OCI-LY3 (cell line): Measurements from ENCODE around the gene LECT2.

Experiments used
- EZH2phosphoT487 ChIP-seq: fragments of 200-600 bp; shearing (Covaris generic); IDR thresholded peaks from 2 replicates; pipeline ENCODE4 v1.6.1; 2018; ENCODE audit warnings: antibody characterized with exemption, mixed run types, low read depth
- TF ChIP-seq, protein P1 (sequence below): fragments of 200-600, 300-600 bp; sonication (generic); IDR thresholded peaks from 2 replicates; pipeline ENCODE4 v1.5.1; 2014; ENCODE audit warnings: antibody characterized with exemption, low read length, low read depth

DNA sequence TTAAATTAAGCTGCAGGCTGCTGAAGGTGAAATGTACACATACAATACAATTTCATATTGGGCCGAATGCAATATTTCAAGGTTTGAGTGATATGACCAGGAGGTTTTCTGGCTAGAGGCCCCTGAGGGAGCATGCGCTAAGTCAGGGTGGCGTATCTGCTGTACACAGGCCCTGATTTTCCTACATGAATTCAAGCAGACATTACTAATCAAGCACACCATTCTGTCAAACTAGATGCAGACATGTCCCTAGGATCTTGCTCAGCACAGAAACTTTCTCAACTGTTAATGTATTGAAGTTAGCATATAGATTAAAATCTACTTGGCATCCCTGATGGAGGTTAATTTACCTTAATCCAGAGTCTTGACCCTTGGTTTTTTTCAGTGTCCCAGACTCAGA, 10.7 kb upstream of the LECT2 start:
- TF ChIP-seq, protein P1, sequence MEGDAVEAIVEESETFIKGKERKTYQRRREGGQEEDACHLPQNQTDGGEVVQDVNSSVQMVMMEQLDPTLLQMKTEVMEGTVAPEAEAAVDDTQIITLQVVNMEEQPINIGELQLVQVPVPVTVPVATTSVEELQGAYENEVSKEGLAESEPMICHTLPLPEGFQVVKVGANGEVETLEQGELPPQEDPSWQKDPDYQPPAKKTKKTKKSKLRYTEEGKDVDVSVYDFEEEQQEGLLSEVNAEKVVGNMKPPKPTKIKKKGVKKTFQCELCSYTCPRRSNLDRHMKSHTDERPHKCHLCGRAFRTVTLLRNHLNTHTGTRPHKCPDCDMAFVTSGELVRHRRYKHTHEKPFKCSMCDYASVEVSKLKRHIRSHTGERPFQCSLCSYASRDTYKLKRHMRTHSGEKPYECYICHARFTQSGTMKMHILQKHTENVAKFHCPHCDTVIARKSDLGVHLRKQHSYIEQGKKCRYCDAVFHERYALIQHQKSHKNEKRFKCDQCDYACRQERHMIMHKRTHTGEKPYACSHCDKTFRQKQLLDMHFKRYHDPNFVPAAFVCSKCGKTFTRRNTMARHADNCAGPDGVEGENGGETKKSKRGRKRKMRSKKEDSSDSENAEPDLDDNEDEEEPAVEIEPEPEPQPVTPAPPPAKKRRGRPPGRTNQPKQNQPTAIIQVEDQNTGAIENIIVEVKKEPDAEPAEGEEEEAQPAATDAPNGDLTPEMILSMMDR, result no peak
- no peak for TF ChIP-seq EZH2phosphoT487
